GM18873 (cell line): ENCODE data around the gene ACADVL.

ENCODE experiments used
- ATAC-seq: cut with Tn5 transposase; IDR thresholded peaks from one replicate; pipeline ENCODE4 v1.9.1; 2021; ENCODE audit warnings: mild to moderate bottlenecking, moderate library complexity, moderate number of reproducible peaks; ENCODE audit not compliant: unreplicated experiment, low FRiP score

The ACADVL gene

GRCh38 chr17:7191069-7191468, 28.7 kb upstream of the ACADVL start:
- ATAC-seq: no peak

GRCh38 chr17:7191571-7192270, 28.0 kb upstream of the ACADVL start:
- no peak for ATAC-seq

GRCh38 chr17:7192271-7192937, 27.3 kb upstream of the ACADVL start:
- no peak for ATAC-seq

- ATAC-seq: no peak
These were observed 23.8 kb upstream of the ACADVL start for GRCh38 chr17:7195971-7196370.

GRCh38 chr17:7196651-7197401, 22.9 kb upstream of the ACADVL start:
- ATAC-seq: no peak

- ATAC-seq: no peak
These were observed 16.3 kb upstream of the ACADVL start for GRCh38 chr17:7203391-7203790.

GRCh38 chr17:7204336-7204735, 15.4 kb upstream of the ACADVL start:
- no peak for ATAC-seq

GRCh38 chr17:7204828-7205461, 14.8 kb upstream of the ACADVL start:
- ATAC-seq: peak; percentile 67

GRCh38 chr17:7205561-7205960, 14.2 kb upstream of the ACADVL start:
- no peak for ATAC-seq

- ATAC-seq: no peak
These were observed 12.4 kb upstream of the ACADVL start for GRCh38 chr17:7207120-7208001.

GRCh38 chr17:7208027-7208571, 11.6 kb upstream of the ACADVL start:
- ATAC-seq: no peak

GRCh38 chr17:7208754-7209460, 10.8 kb upstream of the ACADVL start:
- ATAC-seq: no peak

- ATAC-seq: no peak
These were observed 8.1 kb upstream of the ACADVL start for GRCh38 chr17:7211491-7212273.

GRCh38 chr17:7213895-7214299, 5.8 kb upstream of the ACADVL start:
- no peak for ATAC-seq

GRCh38 chr17:7214300-7215135, 5.2 kb upstream of the ACADVL start:
- peak; percentile 65 for ATAC-seq

- ATAC-seq: no peak
These were observed 4.6 kb upstream of the ACADVL start for GRCh38 chr17:7215136-7215638.

- ATAC-seq: no peak
These were observed 4.0 kb upstream of the ACADVL start for GRCh38 chr17:7215652-7216180.
